HFFc6 (cell line): ENCODE measurements around the gene AP2B1. TPM values are rescaled to one million over a fixed set of nuclear protein-coding genes. Genes with fewer than 3 reads are reported as not detected.
A peak's percentile ranks its signal among the peaks of the same experiment; 100 is the strongest.

Source experiments
- DNase-seq: peaks from one replicate; pipeline ENCODE4 v3.0.0-alpha.2; 2018
- H3K27ac Mint-ChIP-seq: 2 replicates; pipeline ENCODE4 v1.8.0; 2020; ENCODE audit warnings: mild to moderate bottlenecking, mixed read lengths
- H3K27me3 Mint-ChIP-seq: 2 replicates; pipeline ENCODE4 v1.8.0; 2021; ENCODE audit warnings: mild to moderate bottlenecking, moderate library complexity, mixed read lengths; ENCODE audit not compliant: insufficient read depth
- H3K36me3 Mint-ChIP-seq: 2 replicates; pipeline ENCODE4 v1.8.0; 2021; ENCODE audit warnings: low read depth, mixed read lengths
- H3K4me1 Mint-ChIP-seq: 2 replicates; pipeline ENCODE4 v1.8.0; 2020; ENCODE audit warnings: low read depth, mixed read lengths
- H3K4me3 Mint-ChIP-seq: 2 replicates; pipeline ENCODE4 v1.8.0; 2020; ENCODE audit warnings: mild to moderate bottlenecking, moderate library complexity, mixed read lengths
- H3K9me3 Mint-ChIP-seq: 2 replicates; pipeline ENCODE4 v1.8.0; 2020; ENCODE audit warnings: mild to moderate bottlenecking, mixed read lengths
- CTCF ChIP-seq: fragments of 200-600 bp; sonication (generic); IDR thresholded peaks from 2 replicates; pipeline ENCODE4 v1.5.0; 2021; ENCODE audit warnings: antibody characterized with exemption, mild to moderate bottlenecking
- total RNA-seq, 6 experiments: library from RNA; stranded (reverse); fragmentation: NEBNext Ultra II Directional; extraction: Animal tissue kit (Norgen Biotek cat#: 25700); gene quantifications; 2 replicates in 1 of 6; 3 replicates in 5 of 6; pipeline ENCODE4 v1.2.3, GENCODE V29; 2021

Gene AP2B1
- total RNA-seq, 6 experiments from 2014 or later = 168 to 196 (median 182) TPM

- Mint-ChIP-seq H3K27ac (peak overlapping the region; percentile 74), H3K4me1 (peaks cover 16% of the 10 kb centered on the region), H3K4me3 (no peak overlapping the region), H3K27me3 (no peaks in the 10 kb centered on the region), H3K9me3 (no peaks in the 10 kb centered on the region), H3K36me3 (peaks cover 20% of the 10 kb centered on the region)
- TF ChIP-seq CTCF = no peak
- DNase-seq = peak; percentile 72
Observed at GRCh38 chr17:35630530-35631148, 43.5 kb downstream of the AP2B1 start.

- no peak overlapping the region for H3K4me3 Mint-ChIP-seq
- H3K36me3 Mint-ChIP-seq = peaks cover 16% of the 10 kb centered on the region
- peaks cover 4% of the 10 kb centered on the region for H3K4me1 Mint-ChIP-seq
- DNase-seq = no peak
- H3K9me3 Mint-ChIP-seq = no peaks in the 10 kb centered on the region
- H3K27me3 Mint-ChIP-seq = no peaks in the 10 kb centered on the region
- TF ChIP-seq CTCF = no peak
- H3K27ac Mint-ChIP-seq = no peak overlapping the region
Observed at GRCh38 chr17:35641032-35641431, 53.9 kb downstream of the AP2B1 start.

GRCh38 chr17:35645923-35646322 is 58.8 kb downstream of the AP2B1 start:
- no peak for TF ChIP-seq CTCF
- H3K27ac Mint-ChIP-seq = 0 out of 2 replicates have a peak overlapping the region, but pooled peaks have one; percentile 4
- DNase-seq = peak; percentile 3
- peaks cover 8% of the 10 kb centered on the region for H3K4me1 Mint-ChIP-seq
- 0 out of 2 replicates have a peak, but pooled peaks cover 13% of the 10 kb centered on the region for H3K36me3 Mint-ChIP-seq
- peaks cover 2% of the 10 kb centered on the region; the same call in 1 of the 2 replicates for H3K27me3 Mint-ChIP-seq
- H3K9me3 Mint-ChIP-seq = no peaks in the 10 kb centered on the region
- no peak overlapping the region for H3K4me3 Mint-ChIP-seq

- H3K27me3 Mint-ChIP-seq = peaks cover 2% of the 10 kb centered on the region; the same call in 1 of the 2 replicates
- H3K9me3 Mint-ChIP-seq = no peaks in the 10 kb centered on the region
- H3K4me1 Mint-ChIP-seq = no peaks in the 10 kb centered on the region
- no peak overlapping the region for H3K27ac Mint-ChIP-seq
- no peak for TF ChIP-seq CTCF
- H3K36me3 Mint-ChIP-seq = peaks cover 17% of the 10 kb centered on the region; the same call in 1 of the 2 replicates
- H3K4me3 Mint-ChIP-seq = no peak overlapping the region
- DNase-seq = no peak
Observed at GRCh38 chr17:35651467-35651866, 64.3 kb downstream of the AP2B1 start.

- Mint-ChIP-seq H3K4me3 (no peak overlapping the region), H3K4me1 (no peaks in the 10 kb centered on the region), H3K9me3 (no peaks in the 10 kb centered on the region), H3K36me3 (peaks cover 22% of the 10 kb centered on the region), H3K27ac (no peak overlapping the region), H3K27me3 (no peaks in the 10 kb centered on the region)
- DNase-seq = no peak
- no peak for TF ChIP-seq CTCF
Observed at GRCh38 chr17:35653619-35654361, 66.7 kb downstream of the AP2B1 start.
